Coronary artery (tissue), 2 donors: ENCODE measurements around the gene ESPNL.

Experiments used
- DNase-seq: peaks from one replicate; pipeline ENCODE4 v3.0.0-alpha.2; 2017; ENCODE audit warnings: low spot score
- H3K27ac ChIP-seq, 2 donors: fragments of 200-600 bp; sonication (generic); one replicate each; pipeline ENCODE4 v1.5.1; 2016 to 2019
- H3K4me3 ChIP-seq: fragments of 200-600 bp; sonication (generic); 2 replicates; pipeline ENCODE4 v1.5.1; 2016; ENCODE audit warnings: mild to moderate bottlenecking, moderate library complexity
- TF ChIP-seq, protein P1 (sequence below): fragments of 200-600 bp; sonication (generic); IDR thresholded peaks from one replicate; pipeline ENCODE4 v1.5.1; 2019; ENCODE audit warnings: antibody characterized with exemption

The ESPNL gene

GRCh38 chr2:238129166-238130010, 29.2 kb downstream of the ESPNL start:
- H3K27ac ChIP-seq = no peak overlapping the region
- DNase-seq = no peak
- TF ChIP-seq, protein P1, sequence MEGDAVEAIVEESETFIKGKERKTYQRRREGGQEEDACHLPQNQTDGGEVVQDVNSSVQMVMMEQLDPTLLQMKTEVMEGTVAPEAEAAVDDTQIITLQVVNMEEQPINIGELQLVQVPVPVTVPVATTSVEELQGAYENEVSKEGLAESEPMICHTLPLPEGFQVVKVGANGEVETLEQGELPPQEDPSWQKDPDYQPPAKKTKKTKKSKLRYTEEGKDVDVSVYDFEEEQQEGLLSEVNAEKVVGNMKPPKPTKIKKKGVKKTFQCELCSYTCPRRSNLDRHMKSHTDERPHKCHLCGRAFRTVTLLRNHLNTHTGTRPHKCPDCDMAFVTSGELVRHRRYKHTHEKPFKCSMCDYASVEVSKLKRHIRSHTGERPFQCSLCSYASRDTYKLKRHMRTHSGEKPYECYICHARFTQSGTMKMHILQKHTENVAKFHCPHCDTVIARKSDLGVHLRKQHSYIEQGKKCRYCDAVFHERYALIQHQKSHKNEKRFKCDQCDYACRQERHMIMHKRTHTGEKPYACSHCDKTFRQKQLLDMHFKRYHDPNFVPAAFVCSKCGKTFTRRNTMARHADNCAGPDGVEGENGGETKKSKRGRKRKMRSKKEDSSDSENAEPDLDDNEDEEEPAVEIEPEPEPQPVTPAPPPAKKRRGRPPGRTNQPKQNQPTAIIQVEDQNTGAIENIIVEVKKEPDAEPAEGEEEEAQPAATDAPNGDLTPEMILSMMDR = no peak
- no peak overlapping the region for H3K4me3 ChIP-seq

GRCh38 chr2:238130111-238130695, 30.1 kb downstream of the ESPNL start:
- Histone ChIP-seq H3K4me3 (no peak overlapping the region), H3K27ac (no peak overlapping the region)
- TF ChIP-seq, protein P1 = no peak
- DNase-seq = no peak

GRCh38 chr2:238130696-238131628, 30.8 kb downstream of the ESPNL start:
- TF ChIP-seq, protein P1 = no peak
- no peak overlapping the region for H3K4me3 ChIP-seq
- no peak overlapping the region for H3K27ac ChIP-seq
- DNase-seq = no peak

GRCh38 chr2:238131761-238132462, 31.8 kb downstream of the ESPNL start:
- TF ChIP-seq, protein P1 = no peak
- Histone ChIP-seq H3K4me3 (no peak overlapping the region), H3K27ac (no peak overlapping the region)
- no peak for DNase-seq

GRCh38 chr2:238132463-238133450, 32.6 kb downstream of the ESPNL start:
- no peak for DNase-seq
- Histone ChIP-seq H3K27ac (no peak overlapping the region), H3K4me3 (no peak overlapping the region)
- TF ChIP-seq, protein P1 = no peak
